Heart left ventricle (tissue), 16 donors: Measurements from ENCODE around the gene VTI1A. TPM values are rescaled to one million over a fixed set of nuclear protein-coding genes. Genes with fewer than 3 reads are reported as not detected.

Source experiments
- ATAC-seq, 4 donors: fragments of 200-7000 bp; cut with Tn5 transposase; one replicate each; pipeline ENCODE4 v1.9.1; 2020 to 2022; ENCODE audit warnings: moderate library complexity in 4 of 4, mild to moderate bottlenecking in 3 of 4, moderate number of reproducible peaks in 1 of 4
- DNase-seq, 5 donors: peaks; one replicate each; pipeline ENCODE4 v3.0.0-alpha.2; 2020
- H3K27ac ChIP-seq, 12 donors: fragments of 200-600 bp; sonication (generic) in 4 of 12; one replicate each; pipeline versions ENCODE4 v1.5.0 to v1.8.0; 2016 to 2022; ENCODE audit warnings: mild to moderate bottlenecking in 2 of 12
- H3K27me3 ChIP-seq, 9 donors: fragments of 200-600 bp; sonication (generic) in 2 of 9; one replicate each; pipeline versions ENCODE4 v1.5.1 to v1.8.0; 2016 to 2022; ENCODE audit warnings: mild to moderate bottlenecking in 3 of 9
- H3K36me3 ChIP-seq, 9 donors: fragments of 200-600 bp; sonication (generic) in 2 of 9; one replicate each; pipeline versions ENCODE4 v1.5.0 to v1.8.0; 2018 to 2022; ENCODE audit warnings: mild to moderate bottlenecking in 2 of 9
- H3K4me1 ChIP-seq, 12 donors: fragments of 200-600 bp; sonication (generic) in 4 of 12; one replicate each; pipeline versions ENCODE4 v1.5.0 to v1.8.0; 2016 to 2022; ENCODE audit warnings: mild to moderate bottlenecking in 3 of 12
- H3K4me3 ChIP-seq, 12 donors: fragments of 200-600 bp; sonication (generic) in 4 of 12; one replicate each; pipeline versions ENCODE4 v1.5.0 to v1.8.0; 2017 to 2022; ENCODE audit warnings: mild to moderate bottlenecking in 9 of 12, moderate library complexity in 4 of 12
- H3K9me3 ChIP-seq, 12 donors: fragments of 200-600 bp; sonication (generic) in 4 of 12; one replicate each; pipeline versions ENCODE4 v1.5.0 to v1.8.0; 2016 to 2022; ENCODE audit warnings: mild to moderate bottlenecking in 1 of 12
- CTCF ChIP-seq, 12 donors: fragments of 200-600 bp; sonication (generic) in 4 of 12; IDR thresholded peaks; one replicate each; pipeline versions ENCODE4 v1.5.0 to v1.8.0; 2018 to 2022; ENCODE audit warnings: antibody characterized with exemption in 12 of 12, mild to moderate bottlenecking in 5 of 12
- POLR2A ChIP-seq, 2 donors: fragments of 450-650 bp; IDR thresholded peaks; one replicate each; pipeline ENCODE4 v1.6.1; 2017; ENCODE audit warnings: antibody characterized with exemption in 2 of 2, mild to moderate bottlenecking in 2 of 2, moderate library complexity in 2 of 2
- WGBS, 4 donors: extraction: QIAGEN DNeasy Blood & Tissue Kit in 2 of 4; methylation state at CpG; one replicate each; pipeline versions ENCODE4 v1.1.5 to v1.1.7; 2013 to 2018; 5-methylcytosine and 5-hydroxymethylcytosine counted together
- intact Hi-C, 10 donors: fragments of 100-400 bp; cut with DNase I; formaldehyde crosslinking; loops; one replicate each; pipeline versions ENCODE4 v1.11.1 to v1.14.2; 2022
- polyA plus RNA-seq, 2 donors: library from polyadenylated mRNA; stranded (reverse); fragments of 200-250 nt; gene quantifications; one replicate each; pipeline ENCODE4 v1.2.3, GENCODE V29; 2013
- total RNA-seq, 9 donors: library from RNA; depleted of rRNA in 2 of 9; stranded (reverse); fragments of >200 nt in 2 of 9; fragmentation: NEBNext Ultra II Directional in 3 of 9; extraction: Animal tissue kit (Norgen Biotek cat#: 25700) in 3 of 9; gene quantifications; one replicate each; pipeline versions ENCODE4 v1.1.0 to v1.2.4, GENCODE V29; 2016 to 2023
- donor health status: ischemic (EF 13 %, LVEDD 7.1; RV severe dilation, severe dysfunction).
- donor health status: healthy with polysubstance abuse.
- donor health status: DM: no; HTN: yes; CAD: no.
- donor health status: DM: no; HTN: no; CAD: no.
- donor health status: ischemic (EF 25% LVEDD 6.9; RV normal size, moderate dysfunction).
- donor health status: ischemic (EF 25% LVEDD 5.7; RV mildly dilated, moderate dysfunction).
- donor health status: healthy.
- donor health status: DM: yes; HTN: yes; CAD: no.
- donor health status: ischemic (EF 35%, LVEDD 5.7; RV mildly dilated, moderate dysfunction).
- donor health status: nonischemic (EF 11% LVEDD 7.7; RV severe dilation, severe dysfunction).
- donor health status: DM: yes; HTN: yes; CAD: no.
- donor health status: PGD.
- donor health status: ischemic (EF 29% LVEDD 5.4; RV normal size, mild dysfunction).
- donor health status: nonischemic (EF 23%, LVEDD 6.1; RV moderate dilation, normal function).

The VTI1A gene
- total and polyA plus RNA-seq, 11 donors, result 6.0 to 33.1 (median 23.2) TPM

GRCh38 chr10:112624546-112625048 is 177.6 kb downstream of the VTI1A start:
- intact Hi-C loops, result no loop called here
- WGBS, 4 donors, result 65 to 75% (median 73%) methylated on average over 7 of the region's 7 CpGs
- H3K27ac ChIP-seq, result no peak overlapping the region
- H3K27me3 ChIP-seq, result no peaks in the 10 kb centered on the region
- no peaks in the 10 kb centered on the region for H3K9me3 ChIP-seq
- no peaks in the 10 kb centered on the region for H3K36me3 ChIP-seq
- TF ChIP-seq CTCF (IDR thresholded peaks at IDR 0.05) (no peak), POLR2A (IDR thresholded peaks at IDR 0.05) (no peak)
- ATAC-seq, result no peak
- H3K4me1 ChIP-seq, result peaks cover 0 to 21% (median 0%) of the 10 kb centered on the region in 12 donors
- no peak overlapping the region for H3K4me3 ChIP-seq
- DNase-seq, result no peak

- no peak for DNase-seq
- no peak overlapping the region for H3K27ac ChIP-seq
- H3K27me3 ChIP-seq, result no peaks in the 10 kb centered on the region
- peaks cover 0 to 14% (median 0%) of the 10 kb centered on the region in 12 donors for H3K4me1 ChIP-seq
- 88 to 93% (median 89%) methylated on average over 5 of the region's 5 CpGs for WGBS, 4 donors
- ATAC-seq, result peak in 2 of 4 donors; percentile 28 to 54
- H3K36me3 ChIP-seq, result peaks cover 0 to 3% (median 0%) of the 10 kb centered on the region in 9 donors
- intact Hi-C loops, result no loop called here
- no peak overlapping the region for H3K4me3 ChIP-seq
- TF ChIP-seq POLR2A (IDR thresholded peaks at IDR 0.05) (no peak), CTCF (IDR thresholded peaks at IDR 0.05) (no peak)
- no peaks in the 10 kb centered on the region for H3K9me3 ChIP-seq
Measured at GRCh38 chr10:112628951-112629609, 182.1 kb downstream of the VTI1A start.

- ATAC-seq (no peak), DNase-seq (no peak)
- WGBS, 4 donors, result 94 to 98% (median 97%) methylated on average over 8 of the region's 8 CpGs
- H3K36me3 ChIP-seq, result peaks cover 0 to 3% (median 0%) of the 10 kb centered on the region in 9 donors
- peaks cover 0 to 8% (median 0%) of the 10 kb centered on the region in 12 donors for H3K4me1 ChIP-seq
- TF ChIP-seq CTCF (IDR thresholded peaks at IDR 0.05) (no peak), POLR2A (IDR thresholded peaks at IDR 0.05) (no peak)
- H3K4me3 ChIP-seq, result no peak overlapping the region
- no peaks in the 10 kb centered on the region for H3K9me3 ChIP-seq
- no peak overlapping the region for H3K27ac ChIP-seq
- no peaks in the 10 kb centered on the region for H3K27me3 ChIP-seq
- intact Hi-C loops, result no loop called here
Measured at GRCh38 chr10:112631501-112632400, 184.7 kb downstream of the VTI1A start.
